Right forelimb (tissue), 1 donor: ENCODE results near the gene IRF2BP2.

Experiments used
- DNase-seq: peaks from one replicate; pipeline ENCODE4 v3.0.0-alpha.2; 2018

IRF2BP2 gene

GRCh38 chr1:234633246-234634003, 23.4 kb upstream of the IRF2BP2 start:
- no peak for DNase-seq

GRCh38 chr1:234632225-234632624, 22.2 kb upstream of the IRF2BP2 start:
- no peak for DNase-seq

- no peak for DNase-seq
Measured at GRCh38 chr1:234631721-234632125, 21.7 kb upstream of the IRF2BP2 start.

- DNase-seq, result no peak
Measured at GRCh38 chr1:234629026-234629425, 19.0 kb upstream of the IRF2BP2 start.

- DNase-seq, result no peak
Measured at GRCh38 chr1:234628089-234628488, 18.1 kb upstream of the IRF2BP2 start.

GRCh38 chr1:234627009-234627950, 17.3 kb upstream of the IRF2BP2 start:
- DNase-seq, result no peak

- no peak for DNase-seq
Measured at GRCh38 chr1:234626391-234626790, 16.4 kb upstream of the IRF2BP2 start.

- DNase-seq, result no peak
Measured at GRCh38 chr1:234624724-234625117, 14.7 kb upstream of the IRF2BP2 start.

GRCh38 chr1:234621657-234622335, 11.8 kb upstream of the IRF2BP2 start:
- DNase-seq, result peak; percentile 75

- no peak for DNase-seq
Measured at GRCh38 chr1:234621127-234621468, 11.1 kb upstream of the IRF2BP2 start.

- no peak for DNase-seq
Measured at GRCh38 chr1:234620272-234621126, 10.5 kb upstream of the IRF2BP2 start.

- DNase-seq, result no peak
Measured at GRCh38 chr1:234619794-234620247, 9.8 kb upstream of the IRF2BP2 start.

GRCh38 chr1:234619071-234619480, 9.1 kb upstream of the IRF2BP2 start:
- peak; percentile 50 for DNase-seq

- no peak for DNase-seq
Measured at GRCh38 chr1:234618737-234619049, 8.7 kb upstream of the IRF2BP2 start.

- no peak for DNase-seq
Measured at GRCh38 chr1:234617986-234618736, 8.2 kb upstream of the IRF2BP2 start.

- no peak for DNase-seq
Measured at GRCh38 chr1:234617131-234617985, 7.4 kb upstream of the IRF2BP2 start.

GRCh38 chr1:234616644-234617043, 6.7 kb upstream of the IRF2BP2 start:
- DNase-seq, result no peak

GRCh38 chr1:234614081-234614489, 4.1 kb upstream of the IRF2BP2 start:
- no peak for DNase-seq

GRCh38 chr1:234613128-234613875, 3.3 kb upstream of the IRF2BP2 start:
- no peak for DNase-seq
